Measurements from ENCODE around the gene CD22. TPM values are rescaled to one million over a fixed set of nuclear protein-coding genes. Genes with fewer than 3 reads are reported as not detected.

CD22 gene
- polyA plus RNA-seq, 6 donors from 2014 or later = 364 to 971 (median 552) TPM

- Mint-ChIP-seq H3K36me3 (peaks cover 14 to 19% of the 10 kb centered on the region in 2 donors), H3K4me1 (peaks cover 55 to 79% (median 76%) of the 10 kb centered on the region in 3 donors), H3K27me3 (no peaks in the 10 kb centered on the region), H3K4me3 (peak overlapping the region in 7 of 8 donors; percentile 54 to 98 (median 83)), H3K27ac (peak overlapping the region; percentile 60 to 99 (median 92)), H3K9me3 (peaks cover 0 to 1% (median 0%) of the 10 kb centered on the region in 7 donors)
- DNase-seq = no peak
- no peak for ATAC-seq (ENCODE audit: low read depth in 2 of 2)
Observed at GRCh38 chr19:35327642-35328041, 1.3 kb upstream of the CD22 start.

GRCh38 chr19:35329323-35329722 is 336 bp downstream of the CD22 start:
- Mint-ChIP-seq H3K9me3 (peaks cover 0 to 1% (median 0%) of the 10 kb centered on the region in 7 donors), H3K27ac (peak overlapping the region; percentile 61 to 99 (median 98)), H3K36me3 (peaks cover 30 to 36% of the 10 kb centered on the region in 2 donors), H3K4me1 (peaks cover 67 to 85% (median 80%) of the 10 kb centered on the region in 3 donors), H3K4me3 (peak overlapping the region; percentile 83 to 98 (median 94)), H3K27me3 (no peaks in the 10 kb centered on the region)
- peak; percentile 5 to 8 for ATAC-seq (ENCODE audit: low read depth in 2 of 2)
- no peak for DNase-seq

GRCh38 chr19:35330475-35330874 is 1.5 kb downstream of the CD22 start:
- peaks cover 0 to 1% (median 0%) of the 10 kb centered on the region in 7 donors for H3K9me3 Mint-ChIP-seq
- no peaks in the 10 kb centered on the region for H3K27me3 Mint-ChIP-seq
- peaks cover 67 to 85% (median 79%) of the 10 kb centered on the region in 3 donors for H3K4me1 Mint-ChIP-seq
- ATAC-seq (ENCODE audit: low read depth in 2 of 2) (peak; percentile 85 to 86), DNase-seq (peak; percentile 95)
- H3K4me3 Mint-ChIP-seq = peak overlapping the region; percentile 83 to 98 (median 94)
- peak overlapping the region; percentile 91 to 99 (median 98) for H3K27ac Mint-ChIP-seq
- peaks cover 30 to 38% of the 10 kb centered on the region in 2 donors for H3K36me3 Mint-ChIP-seq

- DNase-seq (no peak), ATAC-seq (ENCODE audit: low read depth in 2 of 2) (no peak)
- Mint-ChIP-seq H3K36me3 (peaks cover 32 to 49% of the 10 kb centered on the region in 2 donors), H3K9me3 (peaks cover 0 to 1% (median 0%) of the 10 kb centered on the region in 7 donors), H3K27ac (peak overlapping the region; percentile 92 to 99 (median 98)), H3K4me3 (peak overlapping the region; percentile 83 to 98 (median 94)), H3K4me1 (peaks cover 73 to 85% (median 79%) of the 10 kb centered on the region in 3 donors), H3K27me3 (no peaks in the 10 kb centered on the region)
Observed at GRCh38 chr19:35331551-35332214, 2.7 kb downstream of the CD22 start.

GRCh38 chr19:35332817-35333216 is 3.8 kb downstream of the CD22 start:
- peaks cover 41 to 60% of the 10 kb centered on the region in 2 donors for H3K36me3 Mint-ChIP-seq
- no peak for ATAC-seq (ENCODE audit: low read depth in 2 of 2)
- DNase-seq = no peak
- H3K4me1 Mint-ChIP-seq = peaks cover 80 to 86% (median 85%) of the 10 kb centered on the region in 3 donors
- H3K27ac Mint-ChIP-seq = peak overlapping the region; percentile 44 to 93 (median 90)
- no peaks in the 10 kb centered on the region for H3K27me3 Mint-ChIP-seq
- peaks cover 0 to 1% (median 0%) of the 10 kb centered on the region in 7 donors for H3K9me3 Mint-ChIP-seq
- peak overlapping the region; percentile 83 to 98 (median 94) for H3K4me3 Mint-ChIP-seq

DNA sequence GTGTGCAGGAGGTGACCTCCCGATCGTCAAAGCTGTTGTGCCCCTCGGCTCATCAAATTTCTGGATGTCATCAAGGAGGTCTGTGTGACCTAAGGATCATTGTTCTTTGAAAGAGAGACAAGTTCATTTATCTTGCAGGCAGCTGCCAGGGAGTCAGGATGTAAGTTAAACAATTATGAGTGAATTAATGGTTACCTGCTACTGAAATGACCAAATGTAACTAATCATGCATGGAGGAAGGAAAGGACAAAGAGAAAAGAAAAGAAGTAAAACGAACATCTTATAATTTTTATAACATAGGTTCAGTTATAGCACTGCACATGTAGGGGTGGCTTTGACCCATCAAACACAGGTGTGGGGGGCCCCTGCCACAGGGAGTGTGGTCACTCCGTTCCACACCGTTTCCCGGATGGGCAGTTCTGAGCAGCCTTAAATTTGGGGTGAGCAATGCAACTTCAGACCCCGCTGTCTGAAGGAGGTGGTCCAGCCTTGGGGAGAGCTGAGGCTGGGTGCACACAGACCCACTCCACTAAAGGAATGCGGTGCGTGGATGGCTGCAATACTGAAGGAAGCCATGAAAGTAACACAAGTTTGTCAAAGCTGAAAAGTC is 5.3 kb downstream of the CD22 start:
- ATAC-seq (ENCODE audit: low read depth in 2 of 2) (no peak), DNase-seq (no peak)
- no peaks in the 10 kb centered on the region for H3K27me3 Mint-ChIP-seq
- H3K9me3 Mint-ChIP-seq = peaks cover 0 to 1% (median 0%) of the 10 kb centered on the region in 7 donors
- H3K27ac Mint-ChIP-seq = peak overlapping the region; percentile 47 to 92 (median 87)
- H3K4me3 Mint-ChIP-seq = peak overlapping the region; percentile 83 to 98 (median 94)
- H3K36me3 Mint-ChIP-seq = peaks cover 41 to 60% of the 10 kb centered on the region in 2 donors
- peaks cover 77 to 80% (median 77%) of the 10 kb centered on the region in 3 donors for H3K4me1 Mint-ChIP-seq

DNA sequence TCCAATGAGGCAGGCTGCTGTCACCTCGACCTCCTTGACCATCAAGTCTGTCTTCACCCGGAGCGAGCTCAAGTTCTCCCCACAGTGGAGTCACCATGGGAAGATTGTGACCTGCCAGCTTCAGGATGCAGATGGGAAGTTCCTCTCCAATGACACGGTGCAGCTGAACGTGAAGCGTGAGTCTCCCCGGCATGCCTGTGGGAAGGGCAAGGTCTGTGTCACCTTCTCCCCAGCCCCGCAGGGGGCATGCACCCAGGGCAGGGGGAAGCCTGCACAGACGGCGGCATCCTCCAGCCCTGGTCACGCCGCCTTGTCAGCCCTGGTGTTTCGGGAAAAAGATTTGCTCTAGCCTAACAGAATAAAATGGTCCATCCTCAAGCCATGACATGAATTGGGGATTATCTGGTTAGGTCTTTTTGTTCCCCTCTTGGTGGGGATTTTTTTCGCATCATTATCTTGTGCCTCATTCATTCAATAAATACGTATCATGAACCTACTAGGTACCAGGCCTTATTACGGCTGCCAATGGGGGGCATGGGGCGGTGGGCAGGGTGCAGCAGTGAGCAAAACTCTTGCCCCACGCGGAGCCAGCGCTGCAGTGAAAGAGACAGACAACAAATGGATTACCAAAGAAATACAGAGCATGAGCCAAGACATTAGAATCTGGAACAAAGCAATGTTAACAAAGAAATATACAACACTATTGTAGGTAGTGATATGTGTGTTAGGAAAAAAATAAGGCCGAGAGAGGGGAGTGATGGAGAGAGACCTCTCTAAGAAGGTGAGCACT is 7.4 kb downstream of the CD22 start:
- Mint-ChIP-seq H3K9me3 (no peaks in the 10 kb centered on the region), H3K27me3 (no peaks in the 10 kb centered on the region), H3K4me3 (peak overlapping the region; percentile 47 to 95 (median 84)), H3K36me3 (peaks cover 31 to 54% of the 10 kb centered on the region in 2 donors), H3K4me1 (peaks cover 70 to 85% (median 71%) of the 10 kb centered on the region in 3 donors), H3K27ac (peak overlapping the region in 5 of 6 donors; percentile 1 to 96 (median 91))
- no peak for ATAC-seq (ENCODE audit: low read depth in 2 of 2)
- no peak for DNase-seq

- ATAC-seq (ENCODE audit: low read depth in 2 of 2) = peak; percentile 56 to 68
- DNase-seq = no peak
- peaks cover 37 to 60% of the 10 kb centered on the region in 2 donors for H3K36me3 Mint-ChIP-seq
- peaks cover 68 to 86% (median 70%) of the 10 kb centered on the region in 3 donors for H3K4me1 Mint-ChIP-seq
- H3K27ac Mint-ChIP-seq = peak overlapping the region; percentile 72 to 96 (median 92)
- H3K4me3 Mint-ChIP-seq = peak overlapping the region; percentile 48 to 93 (median 84)
- H3K27me3 Mint-ChIP-seq = no peaks in the 10 kb centered on the region
- H3K9me3 Mint-ChIP-seq = no peaks in the 10 kb centered on the region
Observed at GRCh38 chr19:35337097-35337983, 8.4 kb downstream of the CD22 start.

- ATAC-seq (ENCODE audit: low read depth in 2 of 2) = no peak
- peaks cover 33 to 60% of the 10 kb centered on the region in 2 donors for H3K36me3 Mint-ChIP-seq
- peak overlapping the region in 7 of 8 donors; percentile 48 to 93 (median 85) for H3K4me3 Mint-ChIP-seq
- H3K4me1 Mint-ChIP-seq = peaks cover 66 to 86% (median 70%) of the 10 kb centered on the region in 3 donors
- peak overlapping the region; percentile 72 to 96 (median 92) for H3K27ac Mint-ChIP-seq
- no peaks in the 10 kb centered on the region for H3K9me3 Mint-ChIP-seq
- no peak for DNase-seq
- no peaks in the 10 kb centered on the region for H3K27me3 Mint-ChIP-seq
Observed at GRCh38 chr19:35337984-35338296, 9.0 kb downstream of the CD22 start.

DNA sequence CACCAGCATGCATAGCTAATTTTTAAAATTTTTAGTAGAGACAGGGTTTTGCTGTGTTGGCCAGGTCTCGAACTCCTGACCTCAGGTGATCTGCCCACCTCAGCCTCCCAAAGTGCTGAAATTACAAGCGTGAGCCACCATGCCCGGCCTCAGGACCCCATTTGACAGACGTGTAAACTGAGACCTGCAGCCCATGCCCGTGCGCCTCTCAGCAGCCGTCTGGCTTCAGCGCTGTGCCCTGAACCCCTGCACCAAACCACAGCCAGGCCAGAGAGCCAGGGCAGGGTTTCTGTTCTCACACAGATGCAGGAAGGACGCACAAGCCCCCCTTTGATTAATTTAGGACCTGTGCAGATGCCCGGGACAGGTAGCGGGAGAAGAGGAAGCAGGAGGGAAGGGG is 11.4 kb downstream of the CD22 start:
- H3K27ac Mint-ChIP-seq = peak overlapping the region in 3 of 6 donors; percentile 58 to 99 (median 72)
- DNase-seq = no peak
- peaks cover 27 to 51% of the 10 kb centered on the region in 2 donors for H3K36me3 Mint-ChIP-seq
- peak overlapping the region in 2 of 8 donors; percentile 22 to 29 for H3K4me3 Mint-ChIP-seq
- H3K9me3 Mint-ChIP-seq = no peaks in the 10 kb centered on the region
- peaks cover 49 to 86% (median 71%) of the 10 kb centered on the region in 3 donors for H3K4me1 Mint-ChIP-seq
- no peaks in the 10 kb centered on the region for H3K27me3 Mint-ChIP-seq
- no peak for ATAC-seq (ENCODE audit: low read depth in 2 of 2)

DNA sequence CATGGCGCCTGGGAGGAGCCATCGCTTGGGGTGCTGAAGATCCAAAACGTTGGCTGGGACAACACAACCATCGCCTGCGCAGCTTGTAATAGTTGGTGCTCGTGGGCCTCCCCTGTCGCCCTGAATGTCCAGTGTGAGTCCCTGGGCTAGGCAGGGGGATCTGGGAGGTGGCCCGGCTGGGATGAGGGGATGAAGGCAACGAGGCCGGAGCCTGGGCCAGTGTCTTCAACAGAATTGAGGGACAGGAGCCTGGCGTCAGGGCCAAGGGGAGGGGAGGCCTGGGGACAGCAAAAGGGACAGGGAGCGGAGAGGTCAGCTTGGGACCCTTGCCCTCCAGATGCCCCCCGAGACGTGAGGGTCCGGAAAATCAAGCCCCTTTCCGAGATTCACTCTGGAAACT is 12.0 kb downstream of the CD22 start:
- peaks cover 31 to 47% of the 10 kb centered on the region in 2 donors for H3K36me3 Mint-ChIP-seq
- H3K4me3 Mint-ChIP-seq = peak overlapping the region in 2 of 8 donors; percentile 4 to 57
- peak overlapping the region in 2 of 6 donors; percentile 67 to 99 for H3K27ac Mint-ChIP-seq
- no peak for ATAC-seq (ENCODE audit: low read depth in 2 of 2)
- DNase-seq = no peak
- H3K27me3 Mint-ChIP-seq = no peaks in the 10 kb centered on the region
- H3K9me3 Mint-ChIP-seq = no peaks in the 10 kb centered on the region
- H3K4me1 Mint-ChIP-seq = peaks cover 49 to 86% (median 71%) of the 10 kb centered on the region in 3 donors

DNA sequence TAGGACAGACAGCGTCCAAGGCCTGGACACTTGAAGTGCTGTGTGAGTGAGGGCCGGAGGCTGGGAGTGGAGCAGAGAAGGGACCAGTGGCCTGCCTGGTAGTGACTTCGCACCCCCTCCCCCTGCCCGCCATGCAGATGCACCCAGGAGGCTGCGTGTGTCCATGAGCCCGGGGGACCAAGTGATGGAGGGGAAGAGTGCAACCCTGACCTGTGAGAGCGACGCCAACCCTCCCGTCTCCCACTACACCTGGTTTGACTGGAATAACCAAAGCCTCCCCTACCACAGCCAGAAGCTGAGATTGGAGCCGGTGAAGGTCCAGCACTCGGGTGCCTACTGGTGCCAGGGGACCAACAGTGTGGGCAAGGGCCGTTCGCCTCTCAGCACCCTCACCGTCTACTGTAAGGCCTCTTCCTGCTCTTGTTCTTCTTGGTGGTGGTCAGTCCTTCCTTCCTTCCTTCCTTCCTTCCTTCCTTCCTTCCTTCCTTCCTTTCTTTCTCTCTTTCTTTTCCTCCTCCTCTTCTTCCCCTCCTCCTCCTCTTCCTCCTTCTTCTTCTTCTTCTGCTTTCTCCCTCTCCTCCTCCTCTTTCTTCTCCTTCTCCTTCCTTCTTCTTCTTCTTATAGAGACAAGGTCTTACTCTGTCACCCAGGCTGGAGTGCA is 12.7 kb downstream of the CD22 start:
- peak overlapping the region in 3 of 6 donors; percentile 88 to 99 (median 97) for H3K27ac Mint-ChIP-seq
- DNase-seq (no peak), ATAC-seq (ENCODE audit: low read depth in 2 of 2) (no peak)
- peaks cover 49 to 86% (median 71%) of the 10 kb centered on the region in 3 donors for H3K4me1 Mint-ChIP-seq
- peaks cover 35 to 40% of the 10 kb centered on the region in 2 donors for H3K36me3 Mint-ChIP-seq
- H3K27me3 Mint-ChIP-seq = no peaks in the 10 kb centered on the region
- H3K9me3 Mint-ChIP-seq = peaks cover 0 to 3% (median 0%) of the 10 kb centered on the region in 7 donors
- H3K4me3 Mint-ChIP-seq = peak overlapping the region in 4 of 8 donors; percentile 12 to 72 (median 50)
